GM19324 (cell line): ENCODE data around the gene BCL6.

Experiments
- ATAC-seq: cut with Tn5 transposase; IDR thresholded peaks from one replicate; pipeline ENCODE4 v1.9.1; 2021; ENCODE audit warnings: mild to moderate bottlenecking, moderate library complexity; ENCODE audit not compliant: unreplicated experiment, low FRiP score

Gene BCL6

DNA sequence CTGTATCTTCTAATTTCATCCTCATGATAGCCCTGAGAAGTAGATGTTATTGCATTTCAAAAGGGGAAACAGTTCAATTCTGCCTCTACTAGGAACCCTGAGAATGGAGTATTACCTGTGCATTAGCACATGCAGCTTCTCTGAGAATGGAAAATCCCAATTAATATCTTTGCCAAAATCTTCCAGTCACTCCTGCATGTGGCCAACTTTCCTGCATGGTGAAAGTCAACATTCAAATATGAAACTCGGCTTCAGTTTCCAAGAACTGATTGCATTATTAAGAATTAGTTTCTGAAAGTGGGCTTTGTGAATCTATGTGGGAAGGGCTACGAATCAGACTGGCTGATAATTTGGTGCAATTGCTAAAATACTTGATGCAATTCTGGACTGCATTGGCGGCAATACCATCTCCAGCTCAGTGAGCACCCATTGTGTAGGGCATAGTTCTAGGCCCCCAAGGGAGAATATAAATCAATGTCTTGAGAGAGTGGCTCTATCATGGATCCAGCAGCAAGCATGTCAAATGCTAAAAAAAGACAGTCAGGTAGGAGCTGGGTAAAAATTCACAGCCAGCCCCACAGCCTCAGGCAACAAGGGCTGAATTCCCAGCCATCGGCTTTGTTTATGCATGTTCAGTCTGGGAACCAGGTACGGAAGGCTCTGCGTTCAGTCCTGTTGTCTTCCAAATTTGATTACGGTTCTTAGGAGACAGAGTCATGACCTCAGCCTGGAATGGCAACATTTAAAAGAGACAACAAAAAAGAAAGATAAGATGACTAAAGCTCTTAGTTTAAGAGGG, 18.8 kb upstream of the BCL6 start:
- ATAC-seq: no peak

DNA sequence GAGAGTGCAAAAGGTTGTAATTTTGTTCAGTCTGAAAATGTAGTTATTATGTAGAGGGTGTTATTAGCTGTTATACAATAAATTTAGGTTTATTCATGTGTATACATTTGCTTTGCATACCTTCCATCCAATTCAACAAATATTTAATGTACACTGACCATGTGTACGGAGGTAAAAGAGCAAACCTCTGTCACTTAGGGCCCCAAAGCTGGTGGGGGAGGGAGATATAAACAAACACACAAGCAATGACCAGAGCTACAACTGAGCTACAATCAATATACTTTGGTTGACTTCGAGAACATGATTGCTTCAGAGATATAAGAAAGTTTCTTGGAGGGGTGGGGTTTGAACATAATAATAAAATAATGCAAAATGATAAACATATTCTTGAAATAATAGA, 17.5 kb upstream of the BCL6 start:
- ATAC-seq: no peak

DNA sequence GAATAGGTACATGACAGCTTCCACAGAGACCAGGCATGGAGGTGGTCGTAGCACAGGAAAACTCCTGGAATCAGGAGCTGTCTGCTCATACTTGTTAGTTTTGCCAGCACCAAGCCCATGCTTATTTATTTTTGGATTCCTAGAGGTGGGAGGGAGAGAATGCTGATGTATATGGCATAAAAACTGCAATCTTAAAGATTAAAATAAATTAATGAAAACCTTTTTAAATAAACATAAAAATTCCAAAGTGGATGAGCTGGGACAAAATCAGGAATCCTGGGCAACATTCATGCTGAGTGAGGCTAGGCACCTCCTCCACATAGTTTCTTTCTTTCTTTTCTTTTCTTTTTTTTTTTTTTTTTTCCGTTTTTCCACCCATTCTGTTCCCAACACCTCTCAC, 14.3 kb upstream of the BCL6 start:
- ATAC-seq: no peak

GRCh38 chr3:187758318-187758955, 13.2 kb upstream of the BCL6 start:
- no peak for ATAC-seq

DNA sequence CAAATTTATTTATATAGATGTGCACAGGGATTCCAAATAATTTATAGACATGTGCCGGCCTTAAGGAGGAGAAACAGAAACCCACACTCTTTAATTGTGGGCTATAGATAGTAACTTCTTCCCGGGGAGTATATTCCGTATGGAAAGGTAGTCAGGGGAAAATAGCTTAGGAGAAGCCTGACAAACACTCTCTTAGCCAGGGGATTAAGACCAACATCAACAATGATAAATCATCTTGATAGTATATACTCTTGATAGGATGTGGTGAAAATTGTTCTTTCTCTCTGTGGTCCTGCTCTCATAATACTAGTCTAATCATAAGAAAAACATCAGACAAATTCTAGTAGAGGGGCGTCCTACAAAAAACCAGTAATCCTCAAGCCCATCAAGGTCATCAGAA, 8.2 kb upstream of the BCL6 start:
- ATAC-seq: no peak

- no peak for ATAC-seq
These were observed 5.3 kb upstream of the BCL6 start for GRCh38 chr3:187750513-187751123.

GRCh38 chr3:187750006-187750512, 4.8 kb upstream of the BCL6 start:
- no peak for ATAC-seq

DNA sequence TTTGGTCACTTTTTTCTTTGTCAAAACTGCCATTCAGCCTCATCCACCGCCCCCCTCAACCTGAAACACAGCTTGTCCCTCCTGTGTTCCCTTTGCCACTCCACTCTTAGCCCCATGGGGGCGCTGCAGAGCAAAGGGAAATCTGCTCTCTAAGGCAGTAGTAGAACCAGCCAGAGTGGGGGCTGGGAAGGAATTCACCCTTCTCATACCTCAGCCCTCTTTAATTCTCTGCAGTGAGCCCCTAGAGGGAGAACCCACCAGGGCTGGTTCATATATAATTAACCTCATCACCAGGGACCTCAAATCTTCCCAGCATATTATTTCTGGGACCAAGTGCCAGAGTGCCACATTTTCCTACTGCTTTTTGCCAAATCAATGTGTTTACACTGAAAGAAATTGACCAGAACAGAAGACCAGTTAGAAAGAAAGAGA, 2.8 kb upstream of the BCL6 start:
- ATAC-seq: no peak

DNA sequence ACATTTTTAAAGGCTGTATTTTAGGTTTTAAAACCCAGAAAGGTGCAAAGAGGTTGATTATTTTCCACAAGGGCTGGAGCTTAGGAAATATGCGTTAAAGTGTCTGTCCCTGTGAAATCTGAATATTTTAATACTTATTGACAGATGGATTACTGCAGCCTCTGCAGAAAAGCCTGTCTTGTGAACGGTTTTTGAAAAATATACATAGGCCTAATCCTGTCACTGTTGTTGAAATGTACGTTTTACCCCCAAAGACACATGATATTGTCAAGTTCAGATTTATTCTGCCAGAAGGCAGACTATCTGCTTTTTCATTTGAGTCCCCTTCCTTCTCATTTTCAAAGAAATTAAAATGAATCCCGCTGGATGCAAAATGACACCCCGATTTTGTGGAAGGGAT, 2.2 kb upstream of the BCL6 start:
- ATAC-seq: no peak

DNA sequence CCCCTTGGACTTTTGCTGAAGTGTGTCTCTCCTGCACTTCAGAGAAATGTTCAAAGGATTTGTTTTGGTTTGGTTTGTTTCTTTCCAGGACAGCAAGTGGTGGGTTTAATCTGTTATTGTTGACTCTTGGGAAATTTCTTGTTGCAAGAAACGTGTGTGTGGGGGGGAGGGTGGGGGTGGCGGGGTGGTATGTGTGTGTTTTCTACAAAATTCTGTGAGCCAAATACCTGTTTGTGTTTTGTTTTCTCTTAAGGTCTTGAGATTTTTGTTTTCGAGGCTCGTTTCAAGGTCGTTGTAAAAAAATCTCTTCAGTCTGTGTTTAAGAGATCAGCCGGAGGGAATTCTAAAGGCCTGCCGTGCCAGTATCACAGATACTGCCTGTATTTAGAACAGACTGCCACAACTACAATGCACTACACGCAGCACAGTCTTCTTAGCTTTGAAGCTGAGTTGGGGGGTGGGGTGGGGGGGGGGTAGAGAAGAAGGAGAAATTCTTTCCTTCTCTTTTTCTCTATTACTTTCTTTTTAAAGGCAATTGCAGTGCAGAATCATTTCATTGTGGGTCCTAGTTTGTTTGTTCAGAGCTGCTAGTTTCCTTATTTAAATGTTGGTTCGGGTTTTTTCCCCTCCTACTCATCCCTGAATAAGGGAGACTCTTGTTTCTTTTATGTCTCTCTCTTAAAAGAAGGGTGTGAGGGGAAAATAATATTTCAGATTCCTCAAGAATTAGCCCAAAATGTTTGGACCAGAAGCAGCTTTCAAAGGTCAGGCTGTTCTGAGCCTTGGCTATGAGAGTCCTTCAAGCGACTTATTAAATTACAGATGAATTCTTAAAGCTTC, 1.4 kb upstream of the BCL6 start:
- no peak for ATAC-seq

DNA sequence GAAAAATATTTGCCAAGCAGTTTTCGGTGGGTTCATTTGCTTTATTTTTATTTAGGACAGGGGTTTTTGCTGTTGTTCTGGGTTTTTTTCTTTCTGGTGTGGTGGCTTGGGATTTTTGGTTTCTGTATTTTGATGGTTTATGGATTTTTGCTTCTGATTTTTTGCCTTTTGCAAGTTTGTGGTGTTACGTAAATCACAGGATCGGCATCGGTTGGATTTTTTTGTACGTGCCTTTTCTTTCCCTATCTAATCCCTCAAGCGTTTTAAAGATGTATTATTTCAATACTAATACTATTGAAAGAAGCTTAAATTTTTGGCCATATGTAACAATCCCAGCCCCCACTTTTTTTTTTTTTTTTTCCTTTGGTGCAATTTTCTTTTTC, 782 bp upstream of the BCL6 start:
- no peak for ATAC-seq

DNA sequence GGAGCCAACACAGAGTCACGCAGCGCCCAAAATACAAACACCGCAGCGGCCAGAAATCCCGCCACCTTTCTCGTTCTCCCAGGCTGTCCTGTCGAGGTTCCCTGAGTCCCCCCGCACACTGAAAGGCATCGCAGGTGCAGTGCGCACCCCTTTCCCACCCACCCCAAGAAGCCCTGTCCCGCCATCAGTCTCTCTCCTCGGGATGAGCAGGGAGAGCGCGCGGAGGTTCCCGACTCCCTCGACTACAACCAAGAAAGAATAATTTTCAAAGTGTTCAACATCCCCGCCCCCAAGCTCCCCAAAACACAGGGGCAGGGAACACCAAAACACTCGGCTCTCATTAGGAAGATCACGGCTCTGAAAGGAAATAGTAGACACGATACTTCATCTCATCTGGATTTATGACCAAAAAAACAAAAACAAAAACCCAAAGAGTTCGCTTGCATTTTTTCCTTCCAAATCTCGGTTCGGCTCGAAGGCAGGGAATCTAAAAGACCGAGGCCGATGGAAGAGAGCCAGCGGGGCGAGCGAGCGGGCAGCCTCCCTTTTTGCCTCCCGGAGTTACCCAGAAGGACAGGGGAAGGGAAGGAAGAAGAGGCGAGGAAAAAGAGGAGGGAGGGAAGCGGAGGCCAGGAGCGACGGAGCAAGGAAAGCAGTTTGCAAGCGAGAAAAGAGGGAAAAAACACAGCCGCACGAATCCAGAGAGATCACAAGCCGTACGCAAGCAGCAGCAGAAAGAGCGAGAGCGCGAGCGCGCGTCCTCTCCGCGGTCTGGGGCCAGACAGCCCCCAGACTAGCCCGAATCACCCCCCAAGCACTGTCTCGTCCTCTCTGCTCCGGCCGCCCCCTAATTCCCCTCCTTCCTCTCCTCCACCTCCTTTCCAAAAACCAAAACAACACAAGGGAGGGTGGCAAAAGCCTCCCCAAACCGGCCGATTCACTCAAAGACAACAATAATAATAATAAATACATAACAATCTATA, 808 bp downstream of the BCL6 start:
- no peak for ATAC-seq

DNA sequence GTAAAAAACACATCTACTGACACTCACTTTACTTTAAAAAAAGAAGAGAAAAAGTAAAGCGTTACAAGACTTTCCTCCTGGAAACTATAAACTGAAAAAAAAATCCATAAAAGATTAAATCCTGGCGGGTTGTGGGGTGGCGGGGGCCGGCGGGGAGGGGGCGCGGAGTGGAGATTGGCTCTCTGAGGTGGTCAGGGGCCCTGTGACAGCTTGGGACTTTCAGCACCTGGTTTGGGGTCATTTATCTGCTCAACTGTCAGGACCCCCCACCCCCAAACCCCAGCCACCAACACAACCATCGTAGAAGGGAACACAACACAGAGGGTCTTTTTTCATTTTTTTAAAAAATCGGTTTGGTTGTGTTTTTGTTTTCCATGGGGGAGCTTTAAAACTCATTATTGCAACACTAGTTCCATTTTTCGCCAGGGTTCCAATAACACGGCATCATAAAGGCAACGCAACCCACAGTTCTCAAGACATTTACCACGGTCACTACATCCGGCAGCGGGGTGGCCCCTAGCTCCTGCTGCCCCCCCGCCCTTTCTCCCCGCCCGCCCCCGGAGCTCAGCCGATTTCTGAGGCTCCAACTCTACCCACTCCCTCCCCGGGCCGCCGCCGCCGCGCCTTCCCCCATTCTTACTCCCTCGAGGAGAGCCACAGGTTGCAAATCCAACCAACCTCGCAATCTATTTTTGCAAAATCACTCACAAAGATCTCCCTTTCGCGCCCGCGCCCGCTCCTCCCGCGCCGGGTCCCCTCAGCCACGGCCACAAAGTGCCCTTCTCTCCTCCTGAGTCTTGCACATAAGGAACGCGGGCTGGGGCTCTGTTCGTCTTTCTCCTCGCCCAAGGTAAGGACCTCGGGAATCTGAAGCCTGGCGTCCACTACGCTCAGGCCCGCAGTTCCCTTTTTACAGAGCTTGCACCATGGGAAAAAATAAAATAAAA, 1.8 kb downstream of the BCL6 start:
- ATAC-seq: no peak

GRCh38 chr3:187742351-187743171, 2.7 kb downstream of the BCL6 start:
- no peak for ATAC-seq

- no peak for ATAC-seq
These were observed 3.6 kb downstream of the BCL6 start for GRCh38 chr3:187741403-187742350.
